CD4-positive, alpha-beta memory T cell (primary cell): ENCODE results near the gene CAPZB. TPM values are rescaled to one million over a fixed set of nuclear protein-coding genes. Genes with fewer than 3 reads are reported as not detected.

Source experiments
- CTCF ChIA-PET: fragments of 350-600 bp; sonication (Branson Sonifier 250); formaldehyde crosslinking; loops from one replicate; lab custom pipeline; 2021; ENCODE audit warnings: inconsistent platforms; ENCODE audit not compliant: partially characterized antibody; lab: Charles Lee
- POLR2A ChIA-PET: fragments of 350-600 bp; sonication (Branson Sonifier 250); formaldehyde crosslinking; loops from one replicate; lab custom pipeline; 2021; ENCODE audit not compliant: partially characterized antibody; lab: Charles Lee
- DNase-seq, 5 donors: peaks; one replicate each; pipeline versions ENCODE4 v3.0.0 to v3.0.0-alpha.2; 2020 to 2022; ENCODE audit warnings: mixed read lengths in 1 of 5
- H3K27ac ChIP-seq: one replicate; pipeline ENCODE4 v1.7.0; 2013; ENCODE audit warnings: low read depth, low read length
- H3K27me3 ChIP-seq: 2 replicates; pipeline ENCODE4 v1.7.0; 2013; ENCODE audit warnings: mild to moderate bottlenecking, low read length, moderate library complexity; ENCODE audit not compliant: insufficient read depth
- H3K36me3 ChIP-seq: 2 replicates; pipeline ENCODE4 v1.7.0; 2013; ENCODE audit warnings: mild to moderate bottlenecking, low read length, moderate library complexity; ENCODE audit not compliant: insufficient read depth
- H3K4me1 ChIP-seq: 2 replicates; pipeline ENCODE4 v1.7.0; 2013; ENCODE audit warnings: mild to moderate bottlenecking, low read length, moderate library complexity; ENCODE audit not compliant: insufficient read depth
- H3K4me3 ChIP-seq, 2 donors: one replicate each; pipeline ENCODE4 v1.7.0; 2013; ENCODE audit warnings: low read length in 2 of 2, mild to moderate bottlenecking in 1 of 2
- H3K9me3 ChIP-seq, 2 donors: one replicate each; pipeline ENCODE4 v1.7.0; 2013; ENCODE audit warnings: low read length in 2 of 2, control low read depth in 1 of 2; ENCODE audit not compliant: control insufficient read depth in 1 of 2
- H3K27ac Mint-ChIP-seq, 7 donors: one replicate each; pipeline ENCODE4 v1.8.0; 2020 to 2021; ENCODE audit warnings: mixed read lengths in 7 of 7, mild to moderate bottlenecking in 6 of 7, inconsistent platforms in 3 of 7, moderate library complexity in 3 of 7
- H3K27me3 Mint-ChIP-seq, 2 donors: one replicate each; pipeline ENCODE4 v1.8.0; 2020 to 2021; ENCODE audit warnings: mixed read lengths in 2 of 2
- H3K36me3 Mint-ChIP-seq, 2 donors: one replicate each; pipeline ENCODE4 v1.8.0; 2020 to 2021; ENCODE audit warnings: mixed read lengths in 2 of 2, inconsistent platforms in 1 of 2, mild to moderate bottlenecking in 1 of 2
- H3K4me1 Mint-ChIP-seq, 4 donors: one replicate each; pipeline ENCODE4 v1.8.0; 2020 to 2021; ENCODE audit warnings: mixed read lengths in 4 of 4, mild to moderate bottlenecking in 1 of 4
- H3K4me3 Mint-ChIP-seq, 8 donors: one replicate each; pipeline ENCODE4 v1.8.0; 2020 to 2021; ENCODE audit warnings: mixed read lengths in 8 of 8, mild to moderate bottlenecking in 7 of 8, moderate library complexity in 6 of 8, inconsistent platforms in 3 of 8
- H3K9me3 Mint-ChIP-seq, 8 donors: one replicate each; pipeline ENCODE4 v1.8.0; 2020 to 2021; ENCODE audit warnings: mixed read lengths in 8 of 8, mild to moderate bottlenecking in 5 of 8, inconsistent platforms in 3 of 8, moderate library complexity in 1 of 8
- intact Hi-C: fragments of 100-400 bp; cut with micrococcal nuclease; formaldehyde crosslinking; loops from one replicate; pipeline ENCODE4 v1.15.1; 2023
- polyA plus RNA-seq, 2 donors: library from polyadenylated mRNA; unstranded; fragments of 300-500 nt; fragmentation: Illumina TruSeq; gene quantifications; one replicate each; pipeline ENCODE4 v1.2.3, GENCODE V29; 2021
- total RNA-seq, 2 experiments: library from RNA; stranded (reverse); gene quantifications; one replicate each; pipeline ENCODE4 v1.2.3, GENCODE V29; 2021

CAPZB gene
- total and polyA plus RNA-seq, 4 experiments from 2014 or later = 244 to 602 (median 346) TPM

GRCh38 chr1:19348441-19349198, 136.7 kb downstream of the CAPZB start:
- Histone ChIP-seq H3K9me3 (no peaks in the 10 kb centered on the region), H3K27ac (no peak overlapping the region), H3K36me3 (peaks cover 71% of the 10 kb centered on the region), H3K4me3 (no peak overlapping the region), H3K4me1 (no peaks in the 10 kb centered on the region), H3K27me3 (no peaks in the 10 kb centered on the region)
- Mint-ChIP-seq H3K27ac (peak overlapping the region in 4 of 7 donors; percentile 12 to 84 (median 36)), H3K36me3 (peaks cover 33 to 61% of the 10 kb centered on the region in 2 donors), H3K9me3 (no peaks in the 10 kb centered on the region), H3K4me3 (no peak overlapping the region), H3K27me3 (no peaks in the 10 kb centered on the region), H3K4me1 (peaks cover 0 to 6% (median 2%) of the 10 kb centered on the region in 4 donors)
- intact Hi-C loops = no loop called here
- ChIA-PET CTCF (interaction anchor here (0.8 to 3.6 kb wide), 3 partner anchors 168 to 313 kb away, joined by 4 to 11 read pairs (median 5); no protein-coding TSS in a partner anchor), POLR2A (no interaction called here)
- DNase-seq = no peak

- Histone ChIP-seq H3K27me3 (no peaks in the 10 kb centered on the region), H3K4me3 (no peak overlapping the region), H3K9me3 (no peaks in the 10 kb centered on the region), H3K27ac (no peak overlapping the region), H3K4me1 (no peaks in the 10 kb centered on the region), H3K36me3 (peaks cover 69% of the 10 kb centered on the region)
- CTCF ChIA-PET = interaction anchor here (0.8 to 3.6 kb wide), 5 partner anchors 30 to 314 kb away, joined by 3 to 11 read pairs (median 4); no protein-coding TSS in a partner anchor
- POLR2A ChIA-PET = interaction anchor here (0.6 to 1.0 kb wide), 3 partner anchors 89 to 237 kb away, joined by 3 to 4 read pairs (median 3); no protein-coding TSS in a partner anchor
- intact Hi-C loops = no loop called here
- no peaks in the 10 kb centered on the region for H3K9me3 Mint-ChIP-seq
- H3K27me3 Mint-ChIP-seq = no peaks in the 10 kb centered on the region
- DNase-seq = no peak
- H3K27ac Mint-ChIP-seq = no peak overlapping the region
- H3K4me3 Mint-ChIP-seq = no peak overlapping the region
- peaks cover 0 to 8% (median 2%) of the 10 kb centered on the region in 4 donors for H3K4me1 Mint-ChIP-seq
- H3K36me3 Mint-ChIP-seq = peaks cover 32 to 56% of the 10 kb centered on the region in 2 donors
These were observed 137.7 kb downstream of the CAPZB start for GRCh38 chr1:19347533-19348172.

GRCh38 chr1:19346026-19346425, 139.3 kb downstream of the CAPZB start:
- Mint-ChIP-seq H3K4me1 (peaks cover 6 to 11% (median 8%) of the 10 kb centered on the region in 4 donors), H3K4me3 (no peak overlapping the region), H3K9me3 (no peaks in the 10 kb centered on the region), H3K27me3 (no peaks in the 10 kb centered on the region), H3K27ac (peak overlapping the region in 1 of 7 donors; percentile 59), H3K36me3 (peaks cover 24 to 56% of the 10 kb centered on the region in 2 donors)
- H3K4me1 ChIP-seq = no peaks in the 10 kb centered on the region
- ChIA-PET POLR2A (no interaction called here), CTCF (interaction anchor here (1.1 to 2.4 kb wide), 6 partner anchors 17 to 316 kb away, joined by 3 to 11 read pairs (median 6); no protein-coding TSS in a partner anchor)
- H3K9me3 ChIP-seq = no peaks in the 10 kb centered on the region
- intact Hi-C loops = no loop called here
- no peak for DNase-seq
- no peaks in the 10 kb centered on the region for H3K27me3 ChIP-seq
- peaks cover 65% of the 10 kb centered on the region for H3K36me3 ChIP-seq
- H3K27ac ChIP-seq = no peak overlapping the region
- H3K4me3 ChIP-seq = no peak overlapping the region

GRCh38 chr1:19345391-19345790, 139.9 kb downstream of the CAPZB start:
- Histone ChIP-seq H3K36me3 (peaks cover 69% of the 10 kb centered on the region), H3K4me3 (no peak overlapping the region), H3K9me3 (no peaks in the 10 kb centered on the region), H3K27ac (no peak overlapping the region), H3K27me3 (no peaks in the 10 kb centered on the region), H3K4me1 (no peaks in the 10 kb centered on the region)
- peaks cover 6 to 11% (median 8%) of the 10 kb centered on the region in 4 donors for H3K4me1 Mint-ChIP-seq
- CTCF ChIA-PET = interaction anchor here (0.9 to 2.8 kb wide), 9 partner anchors 18 to 316 kb away, joined by 3 to 13 read pairs (median 5); partner anchors contain the start of gene SLC66A1
- H3K36me3 Mint-ChIP-seq = peaks cover 29 to 57% of the 10 kb centered on the region in 2 donors
- H3K27me3 Mint-ChIP-seq = no peaks in the 10 kb centered on the region
- no peak for DNase-seq
- POLR2A ChIA-PET = interaction anchor here (1.1 kb wide), 1 partner anchor 45 kb away, joined by 3 read pairs; no protein-coding TSS in a partner anchor
- H3K4me3 Mint-ChIP-seq = no peak overlapping the region
- H3K9me3 Mint-ChIP-seq = no peaks in the 10 kb centered on the region
- intact Hi-C loops = no loop called here
- no peak overlapping the region for H3K27ac Mint-ChIP-seq

GRCh38 chr1:19344831-19345230, 140.5 kb downstream of the CAPZB start:
- Mint-ChIP-seq H3K4me3 (no peak overlapping the region), H3K27me3 (no peaks in the 10 kb centered on the region), H3K9me3 (no peaks in the 10 kb centered on the region), H3K27ac (peak overlapping the region in 1 of 7 donors; percentile 42), H3K4me1 (peaks cover 6 to 11% (median 8%) of the 10 kb centered on the region in 4 donors), H3K36me3 (peaks cover 29 to 55% of the 10 kb centered on the region in 2 donors)
- Histone ChIP-seq H3K9me3 (no peaks in the 10 kb centered on the region), H3K36me3 (peaks cover 69% of the 10 kb centered on the region), H3K4me1 (no peaks in the 10 kb centered on the region), H3K4me3 (no peak overlapping the region), H3K27me3 (no peaks in the 10 kb centered on the region), H3K27ac (no peak overlapping the region)
- no peak for DNase-seq
- intact Hi-C loops = no loop called here
- POLR2A ChIA-PET = interaction anchor here (1.1 kb wide), 1 partner anchor 46 kb away, joined by 3 read pairs; no protein-coding TSS in a partner anchor
- CTCF ChIA-PET = interaction anchor here (0.9 to 2.8 kb wide), 9 partner anchors 9 to 305 kb away, joined by 3 to 13 read pairs (median 4); partner anchors contain the start of gene SLC66A1

GRCh38 chr1:19344372-19344810, 140.9 kb downstream of the CAPZB start:
- H3K27ac ChIP-seq = no peak overlapping the region
- ChIA-PET CTCF (interaction anchor here (0.9 to 3.1 kb wide), 15 partner anchors 9 to 317 kb away, joined by 3 to 14 read pairs (median 4); partner anchors contain the start of gene SLC66A1), POLR2A (interaction anchor here (1.1 kb wide), 1 partner anchor 46 kb away, joined by 3 read pairs; no protein-coding TSS in a partner anchor)
- peak in 4 of 5 donors; percentile 33 to 44 (median 35) for DNase-seq
- no peaks in the 10 kb centered on the region for H3K9me3 ChIP-seq
- no peaks in the 10 kb centered on the region for H3K27me3 ChIP-seq
- H3K36me3 Mint-ChIP-seq = peaks cover 29 to 54% of the 10 kb centered on the region in 2 donors
- H3K4me3 ChIP-seq = no peak overlapping the region
- peak overlapping the region in 4 of 7 donors; percentile 40 to 57 (median 42) for H3K27ac Mint-ChIP-seq
- no peaks in the 10 kb centered on the region for H3K27me3 Mint-ChIP-seq
- H3K4me1 Mint-ChIP-seq = peaks cover 6 to 11% (median 7%) of the 10 kb centered on the region in 4 donors
- H3K9me3 Mint-ChIP-seq = no peaks in the 10 kb centered on the region
- H3K36me3 ChIP-seq = peaks cover 69% of the 10 kb centered on the region
- H3K4me1 ChIP-seq = no peaks in the 10 kb centered on the region
- intact Hi-C loops = no loop called here
- no peak overlapping the region for H3K4me3 Mint-ChIP-seq
